Sigmoid colon (tissue), 4 donors: ENCODE data around the gene TRERF1.

Experiments used
- EP300 ChIP-seq, 4 donors: sonication (generic); formaldehyde crosslinking; IDR thresholded peaks; one replicate each; pipeline ENCODE4 v1.6.1; 2017; ENCODE audit warnings: antibody characterized with exemption in 4 of 4
- POLR2A ChIP-seq, 2 donors: fragments of 450-650 bp; IDR thresholded peaks; one replicate each; pipeline ENCODE4 v1.6.1; 2016; ENCODE audit warnings: antibody characterized with exemption in 2 of 2, mild to moderate bottlenecking in 2 of 2, moderate library complexity in 2 of 2
- POLR2AphosphoS5 ChIP-seq, 4 donors: sonication (generic); formaldehyde crosslinking; IDR thresholded peaks; one replicate each; pipeline ENCODE4 v1.6.1; 2017; ENCODE audit warnings: antibody characterized with exemption in 4 of 4
- TF ChIP-seq, protein P1 (sequence below), 4 experiments: fragments of 450-650 bp in 3 of 4; fragments of 200-600 bp in 1 of 4; IDR thresholded peaks; one replicate each; pipeline ENCODE4 v1.5.1; 2016 to 2019; ENCODE audit warnings: antibody characterized with exemption in 4 of 4, mild to moderate bottlenecking in 3 of 4, moderate library complexity in 2 of 4

DNA sequence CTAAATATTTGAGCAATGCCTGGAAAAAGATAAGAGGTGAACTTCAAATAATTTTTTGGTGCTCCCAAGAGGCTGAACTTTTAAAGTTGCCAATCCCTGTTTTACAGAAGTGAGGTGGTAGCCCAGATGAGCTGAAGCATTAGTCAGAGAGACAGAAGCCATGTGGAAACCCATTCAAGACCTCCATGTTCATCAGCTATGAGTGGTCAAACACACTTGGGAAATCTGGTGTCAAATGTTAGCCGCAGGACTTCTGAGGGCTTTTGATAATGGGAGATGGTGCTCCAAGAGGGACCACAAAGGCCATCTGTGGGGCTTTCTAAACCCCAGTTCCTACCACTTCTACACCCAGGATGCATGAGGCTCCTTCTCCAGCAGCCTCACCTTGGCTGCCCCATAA, 156.5 kb downstream of the TRERF1 start:
- TF ChIP-seq POLR2A (IDR thresholded peaks at IDR 0.05), result no peak
- TF ChIP-seq POLR2AphosphoS5 (IDR thresholded peaks at IDR 0.05), result no peak
- no peak for TF ChIP-seq EP300 (IDR thresholded peaks at IDR 0.05)
- TF ChIP-seq, protein P1, sequence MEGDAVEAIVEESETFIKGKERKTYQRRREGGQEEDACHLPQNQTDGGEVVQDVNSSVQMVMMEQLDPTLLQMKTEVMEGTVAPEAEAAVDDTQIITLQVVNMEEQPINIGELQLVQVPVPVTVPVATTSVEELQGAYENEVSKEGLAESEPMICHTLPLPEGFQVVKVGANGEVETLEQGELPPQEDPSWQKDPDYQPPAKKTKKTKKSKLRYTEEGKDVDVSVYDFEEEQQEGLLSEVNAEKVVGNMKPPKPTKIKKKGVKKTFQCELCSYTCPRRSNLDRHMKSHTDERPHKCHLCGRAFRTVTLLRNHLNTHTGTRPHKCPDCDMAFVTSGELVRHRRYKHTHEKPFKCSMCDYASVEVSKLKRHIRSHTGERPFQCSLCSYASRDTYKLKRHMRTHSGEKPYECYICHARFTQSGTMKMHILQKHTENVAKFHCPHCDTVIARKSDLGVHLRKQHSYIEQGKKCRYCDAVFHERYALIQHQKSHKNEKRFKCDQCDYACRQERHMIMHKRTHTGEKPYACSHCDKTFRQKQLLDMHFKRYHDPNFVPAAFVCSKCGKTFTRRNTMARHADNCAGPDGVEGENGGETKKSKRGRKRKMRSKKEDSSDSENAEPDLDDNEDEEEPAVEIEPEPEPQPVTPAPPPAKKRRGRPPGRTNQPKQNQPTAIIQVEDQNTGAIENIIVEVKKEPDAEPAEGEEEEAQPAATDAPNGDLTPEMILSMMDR (IDR thresholded peaks at IDR 0.05), result no peak
